WTC11 (cell line): Measurements from ENCODE around the gene NFIX. TPM values are rescaled to one million over a fixed set of nuclear protein-coding genes. Genes with fewer than 3 reads are reported as not detected.

ENCODE experiments used
- ATAC-seq: fragments of 200-7000 bp; cut with Tn5 transposase; 2 replicates; pipeline ENCODE4 v1.10.0; 2021; ENCODE audit warnings: mild to moderate bottlenecking, moderate library complexity
- CTCF ChIA-PET: fragments of 300-600 bp; sonication (Branson Sonifier 250); formaldehyde crosslinking; loops from one replicate; lab custom pipeline; 2021; ENCODE audit warnings: antibody characterized with exemption; lab: Charles Lee
- POLR2A ChIA-PET: fragments of 350-600 bp; sonication (Branson Sonifier 250); formaldehyde crosslinking; loops from one replicate; lab custom pipeline; 2021; ENCODE audit warnings: antibody characterized with exemption; lab: Charles Lee
- DNase-seq: peaks from one replicate; pipeline ENCODE4 v3.0.0; 2021; ENCODE audit warnings: low spot score
- H3K27ac Mint-ChIP-seq: 2 replicates; pipeline ENCODE4 v1.8.0; 2021; ENCODE audit warnings: mixed read lengths
- H3K27me3 Mint-ChIP-seq: 2 replicates; pipeline ENCODE4 v1.8.0; 2021; ENCODE audit warnings: low read depth, mild to moderate bottlenecking, moderate library complexity, mixed read lengths
- H3K36me3 Mint-ChIP-seq: 2 replicates; pipeline ENCODE4 v1.8.0; 2021; ENCODE audit warnings: mixed read lengths
- H3K4me1 Mint-ChIP-seq: 2 replicates; pipeline ENCODE4 v1.8.0; 2022; ENCODE audit warnings: mixed read lengths
- H3K4me3 Mint-ChIP-seq: 2 replicates; pipeline ENCODE4 v1.8.0; 2021; ENCODE audit warnings: mild to moderate bottlenecking, moderate library complexity, mixed read lengths
- H3K9me3 Mint-ChIP-seq: 2 replicates; pipeline ENCODE4 v1.8.0; 2021; ENCODE audit warnings: mixed read lengths
- AFF4 ChIP-seq: sonication (generic); formaldehyde crosslinking; IDR thresholded peaks from 2 replicates; pipeline ENCODE4 v1.8.1; 2023; ENCODE audit warnings: mild to moderate bottlenecking, missing genetic modification reagents, borderline replicate concordance
- ATF3 ChIP-seq: sonication (generic); formaldehyde crosslinking; conservative IDR thresholded peaks from 2 replicates; pipeline ENCODE4 v1.8.1; 2022; ENCODE audit warnings: mild to moderate bottlenecking, missing genetic modification reagents
- ATF6 ChIP-seq: sonication (generic); formaldehyde crosslinking; IDR thresholded peaks from 2 replicates; pipeline ENCODE4 v1.8.1; 2023; ENCODE audit warnings: mild to moderate bottlenecking, missing genetic modification reagents
- E2F4 ChIP-seq: sonication (generic); formaldehyde crosslinking; IDR thresholded peaks from 2 replicates; pipeline ENCODE4 v1.8.1; 2022; ENCODE audit warnings: low read depth, mild to moderate bottlenecking, moderate library complexity, missing genetic modification reagents, borderline replicate concordance
- EMX1 ChIP-seq: fragments of 250-450 bp; sonication (Bioruptor Pico); IDR thresholded peaks from 2 replicates; pipeline ENCODE4 v1.8.0; 2021; ENCODE audit warnings: mild to moderate bottlenecking
- ESRRA ChIP-seq: sonication (generic); formaldehyde crosslinking; IDR thresholded peaks from 2 replicates; pipeline ENCODE4 v1.8.1; 2022; ENCODE audit warnings: mild to moderate bottlenecking, missing genetic modification reagents, borderline replicate concordance
- GABPB1 ChIP-seq: sonication (generic); formaldehyde crosslinking; IDR thresholded peaks from 2 replicates; pipeline ENCODE4 v1.8.1; 2023; ENCODE audit warnings: mild to moderate bottlenecking, missing genetic modification reagents
- GRHL2 ChIP-seq: fragments of 250-450 bp; sonication (Bioruptor Pico); IDR thresholded peaks from 2 replicates; pipeline ENCODE4 v1.8.0; 2022; ENCODE audit warnings: mild to moderate bottlenecking, moderate library complexity; ENCODE audit not compliant: insufficient replicate concordance, severe bottlenecking
- GTF2I ChIP-seq: fragments of 250-450 bp; sonication (Bioruptor Pico); conservative IDR thresholded peaks from 2 replicates; pipeline ENCODE4 v1.4.0; 2021; ENCODE audit warnings: mild to moderate bottlenecking
- IRF2 ChIP-seq: sonication (generic); formaldehyde crosslinking; IDR thresholded peaks from 2 replicates; pipeline ENCODE4 v1.8.0; 2022; ENCODE audit warnings: low read depth, missing genetic modification reagents, borderline replicate concordance
- JAZF1 ChIP-seq: fragments of 250-450 bp; sonication (Bioruptor Pico); IDR thresholded peaks from 2 replicates; pipeline ENCODE4 v1.9.0; 2021; ENCODE audit warnings: moderate library complexity, mild to moderate bottlenecking, inconsistent platforms
- KAT7 ChIP-seq: sonication (generic); formaldehyde crosslinking; IDR thresholded peaks from 2 replicates; pipeline ENCODE4 v1.8.1; 2023; ENCODE audit warnings: missing genetic modification reagents, mild to moderate bottlenecking, borderline replicate concordance
- MYBL2 ChIP-seq: sonication (generic); formaldehyde crosslinking; IDR thresholded peaks from 2 replicates; pipeline ENCODE4 v1.8.1; 2023; ENCODE audit warnings: mild to moderate bottlenecking, moderate library complexity, missing genetic modification reagents
- NFE2L1 ChIP-seq: sonication (generic); formaldehyde crosslinking; IDR thresholded peaks from 2 replicates; pipeline ENCODE4 v1.8.1; 2023; ENCODE audit warnings: missing genetic modification reagents
- NR1H2 ChIP-seq: sonication (generic); formaldehyde crosslinking; IDR thresholded peaks from 2 replicates; pipeline ENCODE4 v1.9.0; 2021; ENCODE audit warnings: mild to moderate bottlenecking, moderate library complexity, missing genetic modification reagents
- RELA ChIP-seq: sonication (generic); formaldehyde crosslinking; IDR thresholded peaks from 2 replicates; pipeline ENCODE4 v1.8.1; 2022; ENCODE audit warnings: missing genetic modification reagents, mild to moderate bottlenecking, borderline replicate concordance
- SOX15 ChIP-seq: fragments of 250-450 bp; sonication (Bioruptor Pico); IDR thresholded peaks from 2 replicates; pipeline ENCODE4 v1.9.0; 2021; ENCODE audit warnings: mild to moderate bottlenecking
- TEAD4 ChIP-seq: sonication (generic); formaldehyde crosslinking; IDR thresholded peaks from 2 replicates; pipeline ENCODE4 v1.8.0; 2022; ENCODE audit warnings: mild to moderate bottlenecking, missing genetic modification reagents
- USF1 ChIP-seq: sonication (generic); formaldehyde crosslinking; IDR thresholded peaks from 2 replicates; pipeline ENCODE4 v1.8.0; 2022; ENCODE audit warnings: mild to moderate bottlenecking, missing genetic modification reagents
- ZBTB43 ChIP-seq: sonication (generic); formaldehyde crosslinking; IDR thresholded peaks from 2 replicates; pipeline ENCODE4 v1.8.1; 2023; ENCODE audit warnings: mild to moderate bottlenecking, missing genetic modification reagents
- ZMAT4 ChIP-seq: fragments of 250-450 bp; sonication (Bioruptor Pico); IDR thresholded peaks from 2 replicates; pipeline ENCODE4 v1.9.0; 2021; ENCODE audit warnings: mild to moderate bottlenecking
- ZNF232 ChIP-seq: sonication (generic); formaldehyde crosslinking; IDR thresholded peaks from 2 replicates; pipeline ENCODE4 v1.8.0; 2022; ENCODE audit warnings: mild to moderate bottlenecking, missing genetic modification reagents
- ZNF263 ChIP-seq: sonication (generic); formaldehyde crosslinking; IDR thresholded peaks from 2 replicates; pipeline ENCODE4 v1.8.1; 2022; ENCODE audit warnings: low read depth, mild to moderate bottlenecking, moderate library complexity, missing genetic modification reagents
- ZNF423 ChIP-seq: fragments of 250-450 bp; sonication (Bioruptor Pico); IDR thresholded peaks from 2 replicates; pipeline ENCODE4 v2.1.2; 2022; ENCODE audit warnings: mild to moderate bottlenecking, moderate library complexity
- total RNA-seq: library from RNA; stranded (reverse); gene quantifications from 3 replicates; pipeline ENCODE4 v1.2.3, GENCODE V29; 2021

The NFIX gene
- total RNA-seq, 1 experiment from 2014 or later, result 1.4 TPM

GRCh38 chr19:13040232-13040947 lies 45.1 kb downstream of the NFIX start:
- no peaks in the 10 kb centered on the region for H3K9me3 Mint-ChIP-seq
- H3K4me3 Mint-ChIP-seq, result no peak overlapping the region
- CTCF ChIA-PET, result interaction anchor here (1.0 to 2.5 kb wide), 7 partner anchors 9 to 64 kb away, joined by 3 to 23 read pairs (median 4); no protein-coding TSS in a partner anchor
- TF ChIP-seq NFE2L1 (CRISPR knock-in tag) (no peak), ZBTB43 (CRISPR knock-in tag) (no peak), SOX15 (CRISPR knock-in tag) (no peak), ZNF263 (CRISPR knock-in tag) (no peak), EMX1 (CRISPR knock-in tag) (no peak)
- ATAC-seq (no peak), DNase-seq (no peak)
- POLR2A ChIA-PET, result interaction anchor here (0.6 kb wide), 1 partner anchor 24 kb away, joined by 3 read pairs; no protein-coding TSS in a partner anchor
- H3K27ac Mint-ChIP-seq, result no peak overlapping the region
- H3K27me3 Mint-ChIP-seq, result peaks cover 66% of the 10 kb centered on the region
- H3K4me1 Mint-ChIP-seq, result peaks cover 8% of the 10 kb centered on the region
- no peaks in the 10 kb centered on the region for H3K36me3 Mint-ChIP-seq

GRCh38 chr19:13040948-13041292 lies 45.6 kb downstream of the NFIX start:
- POLR2A ChIA-PET, result interaction anchor here (0.6 kb wide), 1 partner anchor 25 kb away, joined by 3 read pairs; no protein-coding TSS in a partner anchor
- CTCF ChIA-PET, result interaction anchor here (0.8 to 3.2 kb wide), 8 partner anchors 9 to 64 kb away, joined by 3 to 23 read pairs (median 4); no protein-coding TSS in a partner anchor
- Mint-ChIP-seq H3K27me3 (peaks cover 71% of the 10 kb centered on the region), H3K4me3 (no peak overlapping the region), H3K9me3 (no peaks in the 10 kb centered on the region), H3K36me3 (no peaks in the 10 kb centered on the region), H3K4me1 (peaks cover 8% of the 10 kb centered on the region), H3K27ac (no peak overlapping the region)
- no peak for DNase-seq
- ATAC-seq, result no peak
- TF ChIP-seq JAZF1 (CRISPR knock-in tag) (no peak), GRHL2 (CRISPR knock-in tag) (no peak), ZBTB43 (CRISPR knock-in tag) (no peak), ATF3 (CRISPR knock-in tag) (no peak), E2F4 (CRISPR knock-in tag) (no peak), TEAD4 (CRISPR knock-in tag) (no peak), ESRRA (CRISPR knock-in tag) (no peak), GABPB1 (no peak), KAT7 (CRISPR knock-in tag) (no peak), MYBL2 (CRISPR knock-in tag) (no peak), ZNF232 (CRISPR knock-in tag) (no peak), ATF6 (CRISPR knock-in tag) (no peak), GTF2I (CRISPR knock-in tag) (no peak), RELA (CRISPR knock-in tag) (no peak), IRF2 (CRISPR knock-in tag) (no peak), AFF4 (CRISPR knock-in tag) (no peak), ZNF423 (no peak), ZMAT4 (no peak), NR1H2 (CRISPR knock-in tag) (no peak), USF1 (no peak)
